GM19240 (cell line): ENCODE measurements around the gene CCDC197.

Source experiments
- DNase-seq: peaks from one replicate; pipeline ENCODE4 v3.0.0; 2011; ENCODE audit warnings: low spot score; ENCODE audit not compliant: insufficient read length

Gene CCDC197

GRCh38 chr14:93997082-93997481 lies at the start of gene CCDC197:
CCDC197 (plus strand) TSS chr14:93997301; CDS start chr14:93998132, 831 bp downstream.
- DNase-seq: no peak

DNA sequence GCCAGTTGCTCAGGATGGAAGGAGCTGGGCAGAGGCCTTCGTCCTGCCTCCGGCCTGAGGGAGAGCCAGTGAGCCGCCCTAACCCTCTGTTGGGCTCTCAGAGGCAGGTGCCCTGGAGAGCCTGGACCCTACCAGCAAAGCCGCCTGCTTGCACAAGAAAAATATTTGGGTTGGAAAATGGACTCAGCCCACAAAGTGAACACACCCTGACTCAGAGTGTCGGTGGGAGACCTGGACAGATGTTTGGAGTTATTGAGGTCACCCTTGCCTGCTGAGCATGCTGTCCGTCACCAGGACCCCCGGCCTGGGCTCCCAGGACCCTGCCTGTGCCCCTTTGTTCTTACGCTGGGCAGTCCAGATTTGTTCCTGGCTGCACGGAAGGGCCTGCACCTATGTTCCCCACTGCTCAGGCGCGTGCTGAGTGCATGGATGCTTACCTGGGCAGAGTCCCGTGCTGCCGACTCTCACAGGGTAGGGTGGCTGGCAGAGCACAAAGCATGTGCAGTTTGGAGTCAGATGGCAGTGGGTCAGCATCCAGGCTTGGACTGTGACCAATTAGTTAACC lies 47.5 kb upstream of the CCDC197 start:
- no peak for DNase-seq

- DNase-seq: no peak
Measured at GRCh38 chr14:93950948-93951634, 46.0 kb upstream of the CCDC197 start.

DNA sequence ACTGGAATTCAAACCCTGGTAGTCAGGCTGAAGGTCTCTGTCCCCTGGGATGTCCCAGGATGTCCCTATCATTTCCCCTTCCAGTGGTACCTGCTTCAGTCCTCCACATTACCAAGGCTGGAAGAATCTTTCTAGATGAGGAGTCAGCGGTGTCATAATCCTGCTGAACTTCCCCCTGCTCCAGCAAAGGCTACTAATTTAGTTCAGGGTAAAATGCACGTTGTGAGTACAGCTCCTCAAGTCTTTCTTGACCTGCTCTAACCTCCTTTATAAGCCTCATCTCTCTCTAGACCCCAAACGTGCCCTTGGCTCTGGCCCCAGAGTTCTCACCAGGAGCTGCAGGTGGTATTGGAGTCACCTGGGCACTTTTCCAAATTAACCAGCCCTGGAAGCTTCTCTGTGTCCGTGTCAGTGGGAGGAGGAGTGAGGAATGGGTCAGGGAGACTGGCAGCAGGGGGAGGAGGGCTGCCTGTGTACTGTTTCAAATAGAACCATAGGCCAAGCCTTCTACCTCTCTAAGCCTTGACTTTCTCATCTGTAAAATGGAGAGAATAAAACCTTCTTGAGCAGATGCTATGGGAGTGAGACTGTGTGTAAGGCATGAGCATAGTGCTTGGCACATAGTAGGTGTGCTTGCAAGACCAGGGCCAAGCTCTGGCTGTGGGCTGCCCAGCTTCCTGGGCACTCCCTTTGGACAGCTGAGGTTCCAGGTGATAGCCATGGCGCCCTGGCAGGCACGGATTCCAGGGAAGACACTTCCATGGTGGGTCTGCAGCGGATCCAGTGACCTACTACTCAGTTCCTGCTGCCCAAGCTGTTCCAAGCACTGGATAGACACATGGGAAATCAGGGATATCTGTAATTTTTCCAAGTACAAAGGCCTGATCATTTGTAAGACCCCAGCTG lies 45.2 kb upstream of the CCDC197 start:
- no peak for DNase-seq

- no peak for DNase-seq
Measured at GRCh38 chr14:93952829-93953228, 44.3 kb upstream of the CCDC197 start.

GRCh38 chr14:93953263-93953662 lies 43.8 kb upstream of the CCDC197 start:
- DNase-seq: no peak

GRCh38 chr14:93953739-93954515 lies 43.2 kb upstream of the CCDC197 start:
- no peak for DNase-seq

DNA sequence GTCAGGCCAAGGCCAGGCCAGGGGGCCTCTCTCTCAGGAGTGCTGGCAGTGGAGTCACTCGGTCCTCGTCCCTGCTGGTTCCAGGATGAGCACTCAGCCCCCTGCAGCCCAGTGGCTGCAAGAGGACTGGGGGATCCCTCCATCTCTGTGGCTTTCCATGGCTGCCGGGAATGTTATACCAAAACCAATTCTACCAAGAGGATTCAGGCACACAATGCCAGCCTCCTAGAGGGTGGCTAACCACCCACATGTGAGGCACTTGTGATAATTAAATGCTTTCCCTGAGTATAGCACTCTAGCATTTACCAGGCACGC lies 42.6 kb upstream of the CCDC197 start:
- no peak for DNase-seq

DNA sequence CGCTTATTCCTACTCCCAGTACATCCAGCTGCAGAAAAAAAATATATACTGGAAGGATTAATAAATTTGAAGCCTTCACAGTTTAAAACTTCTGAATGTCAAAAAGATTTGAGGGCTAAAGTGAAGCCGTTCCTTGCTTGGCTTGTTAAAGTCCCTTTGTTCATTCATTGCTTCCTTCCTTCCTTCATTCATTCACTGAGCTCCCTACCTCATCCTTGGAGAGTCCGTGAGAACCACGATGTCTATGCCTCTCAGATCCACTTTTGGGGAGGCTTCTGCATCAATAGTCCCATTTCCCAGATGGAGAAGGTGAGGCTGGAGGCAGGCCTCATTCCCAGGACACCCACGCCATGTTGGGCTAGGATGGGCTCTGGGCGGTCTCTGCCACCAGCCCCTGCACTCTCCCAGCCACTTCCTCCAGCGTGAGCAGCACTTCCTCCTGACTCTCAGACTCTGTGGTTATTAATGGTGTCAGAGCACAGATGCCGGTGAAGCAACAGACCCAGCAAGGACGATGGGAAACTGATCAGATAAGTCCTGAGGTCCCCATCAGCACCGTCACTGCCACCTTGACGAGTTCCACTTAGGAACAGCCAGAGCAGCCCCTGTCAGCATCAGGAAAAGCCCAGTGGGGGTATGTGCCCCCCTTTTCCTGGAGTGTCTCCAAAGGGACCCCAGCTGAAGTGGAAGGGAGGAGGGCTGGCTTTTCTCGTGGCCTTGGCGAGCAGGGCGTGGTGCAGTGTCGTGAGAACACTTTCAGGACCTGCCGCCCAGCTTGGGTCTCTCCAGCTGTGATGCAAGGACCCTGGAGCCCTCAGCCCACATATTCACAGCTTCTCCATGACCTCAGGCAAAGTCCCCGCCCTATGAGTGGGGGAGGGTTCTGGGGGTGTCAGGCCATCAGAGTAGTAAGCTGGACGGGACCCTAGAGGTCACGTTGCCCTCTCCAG lies 41.9 kb upstream of the CCDC197 start:
- peak; percentile 81 for DNase-seq

DNA sequence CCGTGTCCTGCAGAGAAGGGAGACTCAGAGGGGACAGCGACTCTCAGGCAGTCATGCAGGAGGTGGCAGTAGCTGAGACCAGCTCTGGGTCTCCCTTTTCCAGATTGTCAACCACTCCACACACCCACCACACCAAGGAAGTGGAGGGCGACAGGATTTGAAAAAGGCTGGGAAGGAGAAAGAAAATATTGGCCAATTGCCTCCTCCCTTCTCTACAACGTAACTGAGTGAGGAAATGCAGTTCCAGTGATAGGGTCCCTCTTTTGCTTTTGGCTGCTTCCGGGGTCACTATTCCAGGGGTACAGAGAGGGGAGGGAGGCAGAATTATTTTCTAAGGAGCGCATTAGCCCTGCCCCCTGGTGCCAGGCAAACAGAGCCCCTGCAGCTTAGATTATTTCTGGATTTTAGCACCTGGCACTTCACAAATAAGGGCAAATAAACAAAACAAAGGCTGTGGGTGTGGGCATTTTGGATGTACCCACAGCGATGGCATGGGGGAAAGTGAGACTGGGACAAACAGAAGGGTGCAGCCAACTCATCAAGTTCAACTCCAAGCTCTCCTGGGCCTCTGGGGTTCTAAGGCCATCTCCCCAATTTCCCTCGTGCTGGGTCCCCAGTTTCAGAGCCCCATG lies 41.1 kb upstream of the CCDC197 start:
- no peak for DNase-seq

- DNase-seq: no peak
Measured at GRCh38 chr14:93956514-93957332, 40.4 kb upstream of the CCDC197 start.

- no peak for DNase-seq
Measured at GRCh38 chr14:93957333-93957710, 39.8 kb upstream of the CCDC197 start.

GRCh38 chr14:93957751-93958566 lies 39.1 kb upstream of the CCDC197 start:
- no peak for DNase-seq

DNA sequence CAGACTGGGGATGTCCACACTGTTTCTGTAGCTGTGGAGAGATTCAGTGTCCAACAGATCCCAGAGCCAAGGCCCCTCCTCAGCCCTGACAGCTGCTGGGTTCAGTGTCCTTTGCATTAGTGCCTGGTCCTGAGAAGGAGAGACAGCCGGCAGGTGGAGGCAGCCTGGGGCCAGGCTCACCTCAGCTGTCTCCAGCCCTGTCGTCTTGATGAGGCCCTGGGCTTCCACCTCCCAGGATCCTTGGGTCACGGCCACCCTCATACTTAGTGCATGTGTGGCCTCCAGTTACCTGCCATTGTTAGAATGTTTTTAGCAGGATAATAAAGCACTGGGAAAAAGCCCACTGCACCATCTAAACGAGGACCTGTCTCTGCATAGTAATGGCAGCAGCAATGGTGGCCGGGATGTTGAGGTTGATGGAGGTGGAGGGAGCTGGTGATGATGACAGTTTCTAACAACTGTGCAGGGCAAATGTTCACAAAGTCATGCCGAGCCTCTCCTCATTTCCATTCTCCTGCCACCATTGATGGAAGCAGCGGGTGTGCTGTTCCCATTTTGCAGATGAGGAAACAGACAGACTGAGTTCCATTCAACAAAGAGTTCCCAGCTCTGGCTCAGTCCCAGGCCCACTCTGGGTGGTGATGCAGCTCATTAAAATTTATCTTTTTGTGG lies 38.4 kb upstream of the CCDC197 start:
- no peak for DNase-seq

- peak; percentile 86 for DNase-seq
Measured at GRCh38 chr14:93959239-93960107, 37.6 kb upstream of the CCDC197 start.

- no peak for DNase-seq
Measured at GRCh38 chr14:93960108-93960475, 37.0 kb upstream of the CCDC197 start.
